B cell (primary cell): ENCODE data around the gene ASB2. TPM values are rescaled to one million over a fixed set of nuclear protein-coding genes. Genes with fewer than 3 reads are reported as not detected.

Source experiments
- ATAC-seq: fragments of 200-7000 bp; cut with Tn5 transposase; one replicate; pipeline ENCODE4 v1.10.0; 2021; ENCODE audit warnings: low read depth, mild to moderate bottlenecking, moderate number of reproducible peaks, moderate library complexity
- CTCF ChIA-PET: fragments of 350-600 bp; sonication (Branson Sonifier 250); formaldehyde crosslinking; loops from one replicate; lab custom pipeline; 2021; ENCODE audit warnings: antibody characterized with exemption, inconsistent platforms; lab: Charles Lee
- POLR2A ChIA-PET: fragments of 350-600 bp; sonication (Branson Sonifier 250); formaldehyde crosslinking; loops from one replicate; lab custom pipeline; 2021; ENCODE audit warnings: antibody characterized with exemption; lab: Charles Lee
- DNase-seq: peaks from one replicate; pipeline ENCODE4 v3.0.0; 2013
- H2AFZ ChIP-seq: 2 replicates; pipeline ENCODE4 v1.6.1; 2012; ENCODE audit warnings: mild to moderate bottlenecking, low read depth, low read length; ENCODE audit not compliant: insufficient read depth, poor library complexity, severe bottlenecking
- H3K27ac ChIP-seq, 2 donors: 1 replicate in 1 of 2; 2 replicates in 1 of 2; pipeline ENCODE4 v1.5.1; 2012 to 2013; ENCODE audit warnings: low read length in 2 of 2, mild to moderate bottlenecking in 2 of 2, moderate library complexity in 1 of 2
- H3K27me3 ChIP-seq, 4 experiments: fragments of 200-600 bp in 1 of 4; sonication (generic) in 1 of 4; replicated peaks in 1 of 4; 1 replicate in 2 of 4; 2 replicates in 2 of 4; pipeline versions ENCODE4 v1.6.1 to v1.7.0; 2013 to 2016; ENCODE audit warnings: low read length in 3 of 4, mild to moderate bottlenecking in 2 of 4, mixed read lengths in 1 of 4, moderate library complexity in 1 of 4; ENCODE audit not compliant: insufficient read depth in 4 of 4, control insufficient read depth in 3 of 4; ENCODE audit errors: control extremely low read depth in 1 of 4
- H3K36me3 ChIP-seq, 2 experiments: replicated peaks in 1 of 2; 1 replicate in 1 of 2; 2 replicates in 1 of 2; pipeline versions ENCODE4 v1.6.1 to v1.7.1; 2013; ENCODE audit warnings: low read length in 1 of 2; ENCODE audit not compliant: insufficient read depth in 2 of 2, control insufficient read depth in 1 of 2; ENCODE audit errors: control extremely low read depth in 1 of 2, extremely low read depth in 1 of 2
- H3K4me1 ChIP-seq, 2 donors: fragments of 200-600 bp in 1 of 2; sonication (generic) in 1 of 2; 1 replicate in 1 of 2; 2 replicates in 1 of 2; pipeline versions ENCODE4 v1.5.1 to v1.6.1; 2013 to 2017; ENCODE audit warnings: low read length in 2 of 2; ENCODE audit not compliant: control insufficient read depth in 2 of 2, insufficient read depth in 2 of 2
- H3K4me2 ChIP-seq: replicated peaks from 2 replicates; pipeline ENCODE3; 2012; ENCODE audit warnings: mild to moderate bottlenecking, low read depth, low read length; ENCODE audit not compliant: poor library complexity, severe bottlenecking
- H3K4me3 ChIP-seq, 5 experiments: fragments of 200-600 bp in 1 of 5; sonication (generic) in 1 of 5; 1 replicate in 3 of 5; 2 replicates in 2 of 5; pipeline versions ENCODE4 v1.5.1 to v1.7.0; 2011 to 2016; ENCODE audit warnings: low read length in 4 of 5, mild to moderate bottlenecking in 4 of 5, low read depth in 2 of 5, control low read depth in 1 of 5, moderate library complexity in 1 of 5; ENCODE audit not compliant: insufficient read depth in 1 of 5; ENCODE audit errors: control extremely low read depth in 1 of 5, extremely low read depth in 1 of 5
- H3K79me2 ChIP-seq: fragments of 200-600 bp; sonication (generic); one replicate; pipeline ENCODE4 v1.6.0; 2016; ENCODE audit warnings: low read length; ENCODE audit not compliant: control insufficient read depth, insufficient read depth
- H3K9ac ChIP-seq: fragments of 200-600 bp; sonication (generic); 2 replicates; pipeline ENCODE4 v1.6.1; 2017; ENCODE audit warnings: mild to moderate bottlenecking, low read length, moderate library complexity
- H3K9me3 ChIP-seq, 3 donors: one replicate each; pipeline versions ENCODE4 v1.6.1 to v1.7.1; 2013; ENCODE audit warnings: low read length in 2 of 3; ENCODE audit not compliant: control insufficient read depth in 2 of 3, insufficient read depth in 1 of 3; ENCODE audit errors: control extremely low read depth in 1 of 3
- H4K20me1 ChIP-seq: 2 replicates; pipeline ENCODE4 v1.6.0; 2012; ENCODE audit warnings: mild to moderate bottlenecking, low read length; ENCODE audit not compliant: insufficient read depth, control insufficient read depth, poor library complexity, severe bottlenecking
- H3K27ac Mint-ChIP-seq: one replicate; pipeline ENCODE4 v1.8.0; 2021; ENCODE audit warnings: mixed read lengths
- H3K27me3 Mint-ChIP-seq: one replicate; pipeline ENCODE4 v1.8.0; 2021; ENCODE audit warnings: mixed read lengths
- H3K4me1 Mint-ChIP-seq: one replicate; pipeline ENCODE4 v1.8.0; 2021; ENCODE audit warnings: mixed read lengths
- H3K4me3 Mint-ChIP-seq: one replicate; pipeline ENCODE4 v1.8.0; 2021; ENCODE audit warnings: mixed read lengths
- H3K9me3 Mint-ChIP-seq: one replicate; pipeline ENCODE4 v1.8.0; 2022; ENCODE audit warnings: mixed read lengths; ENCODE audit not compliant: insufficient read depth
- EZH2 ChIP-seq: IDR thresholded peaks from 2 replicates; pipeline ENCODE4 v1.6.1; 2012; ENCODE audit warnings: borderline replicate concordance, low read depth, mild to moderate bottlenecking, moderate library complexity, low read length; ENCODE audit not compliant: insufficient read depth, poor library complexity, severe bottlenecking
- WGBS: methylation state at CpG from one replicate; pipeline ENCODE4 v1.1.5; 2013; ENCODE audit warnings: missing lambda C conversion rate; ENCODE audit not compliant: insufficient coverage; 5-methylcytosine and 5-hydroxymethylcytosine counted together
- intact Hi-C: fragments of 100-400 bp; cut with micrococcal nuclease; formaldehyde crosslinking; loops from one replicate; pipeline ENCODE4 v1.10.0; 2022
- polyA plus RNA-seq: library from polyadenylated mRNA; depleted of rRNA; stranded (reverse); fragments of >200 nt; gene quantifications from 2 replicates; pipeline ENCODE4 v1.2.3, GENCODE V29; 2012
- total RNA-seq, 2 donors: library from RNA; stranded (reverse); fragments of 120-200 nt in 1 of 2; gene quantifications; 1 replicate in 1 of 2; 2 replicates in 1 of 2; pipeline versions ENCODE4 v1.2.3 to v1.2.4, GENCODE V29; 2013 to 2022
- TF ChIP-seq, protein P1 (sequence below): fragments of 200-600 bp; IDR thresholded peaks from one replicate; pipeline ENCODE4 v1.8.0; 2022; ENCODE audit warnings: antibody characterized with exemption, mild to moderate bottlenecking

ASB2 gene
- total and polyA plus RNA-seq, 2 donors (not counting 1 experiment from before 2014, with no cell fraction given) = 1.5 to 2.7 TPM

- no peaks in the 10 kb centered on the region for H3K36me3 ChIP-seq
- no peak for TF ChIP-seq EZH2
- TF ChIP-seq, protein P1, sequence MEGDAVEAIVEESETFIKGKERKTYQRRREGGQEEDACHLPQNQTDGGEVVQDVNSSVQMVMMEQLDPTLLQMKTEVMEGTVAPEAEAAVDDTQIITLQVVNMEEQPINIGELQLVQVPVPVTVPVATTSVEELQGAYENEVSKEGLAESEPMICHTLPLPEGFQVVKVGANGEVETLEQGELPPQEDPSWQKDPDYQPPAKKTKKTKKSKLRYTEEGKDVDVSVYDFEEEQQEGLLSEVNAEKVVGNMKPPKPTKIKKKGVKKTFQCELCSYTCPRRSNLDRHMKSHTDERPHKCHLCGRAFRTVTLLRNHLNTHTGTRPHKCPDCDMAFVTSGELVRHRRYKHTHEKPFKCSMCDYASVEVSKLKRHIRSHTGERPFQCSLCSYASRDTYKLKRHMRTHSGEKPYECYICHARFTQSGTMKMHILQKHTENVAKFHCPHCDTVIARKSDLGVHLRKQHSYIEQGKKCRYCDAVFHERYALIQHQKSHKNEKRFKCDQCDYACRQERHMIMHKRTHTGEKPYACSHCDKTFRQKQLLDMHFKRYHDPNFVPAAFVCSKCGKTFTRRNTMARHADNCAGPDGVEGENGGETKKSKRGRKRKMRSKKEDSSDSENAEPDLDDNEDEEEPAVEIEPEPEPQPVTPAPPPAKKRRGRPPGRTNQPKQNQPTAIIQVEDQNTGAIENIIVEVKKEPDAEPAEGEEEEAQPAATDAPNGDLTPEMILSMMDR = no peak
- H3K27me3 ChIP-seq = no peaks in the 10 kb centered on the region
- Mint-ChIP-seq H3K9me3 (no peaks in the 10 kb centered on the region), H3K27ac (no peak within 1 kb of the TSS), H3K27me3 (no peaks in the 10 kb centered on the region), H3K4me3 (no peak within 1 kb of the TSS), H3K4me1 (no peaks in the 10 kb centered on the region)
- H3K79me2 ChIP-seq = no peaks in the 10 kb centered on the region
- H3K9ac ChIP-seq = no peak within 1 kb of the TSS
- no peak within 1 kb of the TSS for H3K4me3 ChIP-seq
- CTCF ChIA-PET = interaction anchor here (1.0 kb wide), 1 partner anchor 73 kb away, joined by 3 read pairs; no protein-coding TSS in a partner anchor
- no peak for ATAC-seq
- H3K27ac ChIP-seq = no peak within 1 kb of the TSS
- no peaks in the 10 kb centered on the region for H3K4me1 ChIP-seq
- intact Hi-C loops = no loop called here
- WGBS = 82% methylated on average over 30 of the region's 38 CpGs
- POLR2A ChIA-PET = interaction anchor here (0.6 kb wide), 1 partner anchor 558 kb away, joined by 3 read pairs; no protein-coding TSS in a partner anchor
- H3K9me3 ChIP-seq = peaks cover 0 to 7% (median 0%) of the 10 kb centered on the region in 3 donors
- H4K20me1 ChIP-seq = no peaks in the 10 kb centered on the region
- no peak for DNase-seq
- H2AFZ ChIP-seq = no peak within 1 kb of the TSS
- H3K4me2 ChIP-seq = no peak within 1 kb of the TSS
Observed at GRCh38 chr14:93926873-93927799, 49.2 kb downstream of the ASB2 start, which contains the start of gene FAM181A. TSS of gene FAM181A (plus strand) at chr14:93927344. CDS start at chr14:93928286, 942 bp downstream.
